Fibroblast of lung (primary cell): ENCODE results near the gene AP1AR. TPM values are rescaled to one million over a fixed set of nuclear protein-coding genes. Genes with fewer than 3 reads are reported as not detected.
A peak's percentile ranks its signal among the peaks of the same experiment; 100 is the strongest.

Experiments
- DNase-seq, 2 donors: peaks; one replicate each; pipeline versions ENCODE4 v3.0.0 to v3.0.0-alpha.2; 2010; ENCODE audit warnings: low read depth in 2 of 2
- H2AFZ ChIP-seq: 2 replicates; pipeline ENCODE4 v1.5.1; 2012; ENCODE audit warnings: low read length, control low read depth, inconsistent platforms
- H3K27ac ChIP-seq: 2 replicates; pipeline ENCODE4 v1.5.1; 2011; ENCODE audit warnings: low read length, control low read depth; ENCODE audit not compliant: insufficient read depth
- H3K27me3 ChIP-seq: 2 replicates; pipeline ENCODE4 v1.5.1; 2011; ENCODE audit warnings: mild to moderate bottlenecking, low read length; ENCODE audit not compliant: control insufficient read depth, insufficient read depth
- H3K36me3 ChIP-seq: 2 replicates; pipeline ENCODE4 v1.5.1; 2011; ENCODE audit warnings: low read length; ENCODE audit not compliant: control insufficient read depth, insufficient read depth
- H3K4me1 ChIP-seq: 2 replicates; pipeline ENCODE4 v1.5.1; 2011; ENCODE audit warnings: low read length; ENCODE audit not compliant: control insufficient read depth, insufficient read depth; ENCODE audit errors: extremely low read depth
- H3K4me2 ChIP-seq: 2 replicates; pipeline ENCODE4 v1.5.1; 2011; ENCODE audit warnings: low read length, control low read depth; ENCODE audit not compliant: insufficient read depth; ENCODE audit errors: extremely low read depth
- H3K4me3 ChIP-seq, 4 experiments: fragments of 200-600 bp in 1 of 4; sonication (generic) in 1 of 4; replicated peaks in 1 of 4; 2 replicates each; pipeline ENCODE4 v1.5.1; 2011 to 2016; ENCODE audit warnings: low read length in 4 of 4, low read depth in 3 of 4, mild to moderate bottlenecking in 3 of 4, control low read depth in 2 of 4, inconsistent platforms in 1 of 4, mixed read lengths in 1 of 4; ENCODE audit not compliant: insufficient read depth in 1 of 4; ENCODE audit errors: control extremely low read depth in 1 of 4
- H3K79me2 ChIP-seq: 2 replicates; pipeline ENCODE4 v1.5.1; 2012; ENCODE audit warnings: mild to moderate bottlenecking, low read length, inconsistent platforms; ENCODE audit not compliant: control insufficient read depth, insufficient read depth
- H3K9ac ChIP-seq: 2 replicates; pipeline ENCODE4 v1.5.1; 2011; ENCODE audit warnings: mild to moderate bottlenecking, low read length, control low read depth; ENCODE audit not compliant: insufficient read depth
- H3K9me3 ChIP-seq: 2 replicates; pipeline ENCODE4 v1.5.1; 2012; ENCODE audit warnings: low read depth, low read length; ENCODE audit not compliant: control insufficient read depth, insufficient read depth
- H4K20me1 ChIP-seq: 2 replicates; pipeline ENCODE4 v1.5.1; 2011; ENCODE audit warnings: low read length; ENCODE audit not compliant: control insufficient read depth, insufficient read depth; ENCODE audit errors: extremely low read depth
- EZH2 ChIP-seq: IDR thresholded peaks from 2 replicates; pipeline ENCODE4 v1.5.1; 2012; ENCODE audit warnings: low read length, control low read depth, mild to moderate bottlenecking; ENCODE audit errors: missing control alignments
- polyA plus RNA-seq, 2 donors: library from polyadenylated mRNA; depleted of rRNA in 1 of 2; stranded (reverse) in 1 of 2; unstranded in 1 of 2; fragments of >200 nt; gene quantifications; 2 replicates each; pipeline ENCODE4 v1.2.1, GENCODE V29; 2011 to 2012; ENCODE audit warnings: missing spikeins in 1 of 2
- total RNA-seq: library from RNA; depleted of rRNA; stranded (reverse); fragments of >200 nt; gene quantifications from 2 replicates; pipeline ENCODE4 v1.2.1, GENCODE V29; 2014
- TF ChIP-seq, protein P1 (sequence below), 2 donors: IDR thresholded peaks in 1 of 2; conservative IDR thresholded peaks in 1 of 2; 1 replicate in 1 of 2; 2 replicates in 1 of 2; pipeline ENCODE4 v1.5.1; 2011 to 2012; ENCODE audit warnings: low read length in 2 of 2, control low read depth in 1 of 2, inconsistent platforms in 1 of 2, low read depth in 1 of 2, mild to moderate bottlenecking in 1 of 2

The AP1AR gene
- total and polyA plus RNA-seq, 2 donors (not counting 1 experiment from before 2014, with no cell fraction given), result 8.4 to 30.9 TPM

DNA sequence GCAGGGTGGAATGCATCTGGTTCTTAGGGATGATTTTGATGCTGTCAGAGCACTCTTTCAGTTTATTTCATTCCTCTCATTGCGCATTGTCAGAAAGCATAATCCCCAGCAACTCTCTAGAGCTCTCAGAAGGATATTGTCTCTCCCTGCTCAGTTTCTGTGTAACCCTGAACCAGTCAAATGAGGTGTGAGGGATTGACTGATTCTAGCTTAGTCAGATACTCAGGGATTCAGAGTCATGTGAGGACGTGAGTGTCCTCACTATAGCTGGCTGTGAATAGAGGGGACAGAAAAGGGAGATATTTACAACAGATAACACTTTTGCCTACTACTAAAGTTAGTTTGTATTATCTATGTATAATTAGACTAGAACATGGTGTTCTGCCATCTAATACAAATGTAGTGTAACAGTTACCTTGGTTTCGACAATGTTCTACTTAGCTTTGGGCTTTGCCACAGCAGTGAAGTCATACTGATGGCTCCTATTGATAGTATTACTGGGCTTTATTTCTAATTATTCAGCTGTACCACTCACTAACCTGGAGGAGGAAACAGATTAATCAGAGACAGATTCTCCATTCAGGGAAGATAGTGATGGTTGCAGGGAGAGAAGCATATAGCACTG, 19.5 kb downstream of the AP1AR start:
- Histone ChIP-seq H3K4me1 (no peaks in the 10 kb centered on the region), H3K27me3 (no peaks in the 10 kb centered on the region), H4K20me1 (no peaks in the 10 kb centered on the region), H3K9ac (no peak overlapping the region), H3K4me3 (no peak overlapping the region), H3K36me3 (no peaks in the 10 kb centered on the region), H3K9me3 (no peaks in the 10 kb centered on the region), H3K79me2 (no peaks in the 10 kb centered on the region), H3K27ac (no peak overlapping the region), H2AFZ (no peak overlapping the region), H3K4me2 (no peak overlapping the region)
- peak in 1 of 2 donors; percentile 28 for DNase-seq
- TF ChIP-seq EZH2, result no peak
- TF ChIP-seq, protein P1, sequence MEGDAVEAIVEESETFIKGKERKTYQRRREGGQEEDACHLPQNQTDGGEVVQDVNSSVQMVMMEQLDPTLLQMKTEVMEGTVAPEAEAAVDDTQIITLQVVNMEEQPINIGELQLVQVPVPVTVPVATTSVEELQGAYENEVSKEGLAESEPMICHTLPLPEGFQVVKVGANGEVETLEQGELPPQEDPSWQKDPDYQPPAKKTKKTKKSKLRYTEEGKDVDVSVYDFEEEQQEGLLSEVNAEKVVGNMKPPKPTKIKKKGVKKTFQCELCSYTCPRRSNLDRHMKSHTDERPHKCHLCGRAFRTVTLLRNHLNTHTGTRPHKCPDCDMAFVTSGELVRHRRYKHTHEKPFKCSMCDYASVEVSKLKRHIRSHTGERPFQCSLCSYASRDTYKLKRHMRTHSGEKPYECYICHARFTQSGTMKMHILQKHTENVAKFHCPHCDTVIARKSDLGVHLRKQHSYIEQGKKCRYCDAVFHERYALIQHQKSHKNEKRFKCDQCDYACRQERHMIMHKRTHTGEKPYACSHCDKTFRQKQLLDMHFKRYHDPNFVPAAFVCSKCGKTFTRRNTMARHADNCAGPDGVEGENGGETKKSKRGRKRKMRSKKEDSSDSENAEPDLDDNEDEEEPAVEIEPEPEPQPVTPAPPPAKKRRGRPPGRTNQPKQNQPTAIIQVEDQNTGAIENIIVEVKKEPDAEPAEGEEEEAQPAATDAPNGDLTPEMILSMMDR (conservative IDR thresholded peaks at IDR 0.05 in 1 of 2, IDR thresholded peaks at IDR 0.05 in 1 of 2; ENCODE audit: low read depth in 1 of 2, low read length in 2 of 2), result no peak

DNA sequence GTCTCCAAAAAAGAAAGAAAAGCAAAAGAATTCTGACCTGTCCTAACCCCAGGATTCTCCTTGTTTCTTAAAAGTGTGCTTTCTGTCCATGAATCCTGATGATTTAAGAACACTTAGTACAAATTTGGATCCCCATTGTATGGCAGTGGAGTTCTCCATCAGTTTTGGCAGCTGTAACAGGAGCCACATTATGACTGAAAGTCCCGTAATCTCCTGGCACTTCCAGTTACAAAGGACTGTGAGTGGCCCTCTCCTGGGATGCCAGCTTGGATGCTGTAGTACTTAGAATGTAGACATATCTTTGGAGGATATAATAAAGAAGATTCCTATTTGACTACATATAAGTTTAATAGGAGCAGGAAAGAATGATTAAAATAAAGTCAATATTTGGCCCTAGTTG, 20.6 kb downstream of the AP1AR start:
- Histone ChIP-seq H3K9me3 (no peaks in the 10 kb centered on the region), H3K27me3 (no peaks in the 10 kb centered on the region), H3K4me2 (no peak overlapping the region), H3K36me3 (no peaks in the 10 kb centered on the region), H3K4me3 (no peak overlapping the region), H3K9ac (no peak overlapping the region), H3K27ac (no peak overlapping the region), H4K20me1 (no peaks in the 10 kb centered on the region), H2AFZ (no peak overlapping the region), H3K79me2 (no peaks in the 10 kb centered on the region), H3K4me1 (no peaks in the 10 kb centered on the region)
- TF ChIP-seq, protein P1 (conservative IDR thresholded peaks at IDR 0.05 in 1 of 2, IDR thresholded peaks at IDR 0.05 in 1 of 2; ENCODE audit: low read depth in 1 of 2, low read length in 2 of 2), result no peak
- TF ChIP-seq EZH2, result no peak
- no peak for DNase-seq

DNA sequence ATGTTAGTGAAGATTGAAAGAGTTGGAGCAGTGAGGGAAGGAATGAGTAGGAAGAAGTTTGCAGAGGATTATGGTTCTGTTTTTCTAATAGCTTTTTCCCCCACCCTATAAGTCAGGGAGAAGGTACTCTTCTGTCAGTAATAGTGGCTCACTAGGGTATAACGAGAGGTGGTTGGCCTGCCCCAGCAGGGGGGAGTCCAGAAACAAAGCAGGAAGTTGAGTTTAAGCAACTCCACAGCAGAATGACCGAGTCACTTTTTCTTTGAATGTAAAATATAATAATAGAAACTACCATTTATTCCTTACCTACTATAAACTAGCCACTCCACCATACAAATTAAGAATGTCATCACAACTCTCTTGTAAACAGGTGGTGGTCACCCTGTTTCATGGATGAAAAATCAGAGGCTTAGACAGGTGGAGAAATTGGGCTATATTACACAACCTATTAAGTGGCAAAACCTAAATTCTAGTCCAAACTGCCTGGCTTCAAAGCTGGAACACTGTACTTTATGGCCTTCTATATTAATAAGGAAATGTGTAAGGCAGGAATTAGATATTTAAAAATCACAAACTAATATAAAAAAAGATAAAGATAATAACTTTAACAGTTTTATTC, 21.9 kb downstream of the AP1AR start:
- Histone ChIP-seq H3K4me3 (no peak overlapping the region), H2AFZ (no peak overlapping the region), H4K20me1 (no peaks in the 10 kb centered on the region), H3K4me2 (no peak overlapping the region), H3K9ac (no peak overlapping the region), H3K79me2 (no peaks in the 10 kb centered on the region), H3K27ac (no peak overlapping the region), H3K4me1 (no peaks in the 10 kb centered on the region), H3K9me3 (no peaks in the 10 kb centered on the region), H3K36me3 (no peaks in the 10 kb centered on the region), H3K27me3 (no peaks in the 10 kb centered on the region)
- no peak for DNase-seq
- TF ChIP-seq, protein P1 (conservative IDR thresholded peaks at IDR 0.05 in 1 of 2, IDR thresholded peaks at IDR 0.05 in 1 of 2; ENCODE audit: low read depth in 1 of 2, low read length in 2 of 2), result no peak
- TF ChIP-seq EZH2, result no peak
